Astrocyte (in vitro differentiated cells and primary cell): ENCODE measurements around the gene PLA2G4A. TPM values are rescaled to one million over a fixed set of nuclear protein-coding genes. Genes with fewer than 3 reads are reported as not detected.

ENCODE experiments used
- DNase-seq: peaks from one replicate; pipeline ENCODE4 v3.0.0-alpha.2; 2010; ENCODE audit warnings: low read depth
- FAIRE-seq: peaks from 2 replicates; lab custom pipeline; 2011; peaks lifted over from hg19 to GRCh38; lab: Jason Lieb, UNC
- H2AFZ ChIP-seq: 2 replicates; pipeline ENCODE4 v1.6.0; 2012; ENCODE audit warnings: low read depth, low read length, inconsistent platforms
- H3K27ac ChIP-seq: 2 replicates; pipeline ENCODE4 v1.5.1; 2011; ENCODE audit warnings: low read depth, low read length, inconsistent platforms
- H3K27me3 ChIP-seq: 2 replicates; pipeline ENCODE4 v1.6.0; 2011; ENCODE audit warnings: low read length, inconsistent platforms; ENCODE audit not compliant: insufficient read depth
- H3K36me3 ChIP-seq: 2 replicates; pipeline ENCODE4 v1.5.1; 2011; ENCODE audit warnings: low read length, inconsistent platforms; ENCODE audit not compliant: insufficient read depth
- H3K4me1 ChIP-seq: 2 replicates; pipeline ENCODE4 v1.5.1; 2011; ENCODE audit warnings: low read length, inconsistent platforms; ENCODE audit not compliant: insufficient read depth
- H3K4me2 ChIP-seq: 2 replicates; pipeline ENCODE4 v1.6.0; 2012; ENCODE audit warnings: low read length, inconsistent platforms
- H3K4me3 ChIP-seq: 2 replicates; pipeline ENCODE4 v1.5.1; 2011; ENCODE audit warnings: low read depth, mild to moderate bottlenecking, low read length, inconsistent platforms; ENCODE audit not compliant: insufficient read depth
- H3K79me2 ChIP-seq: 2 replicates; pipeline ENCODE4 v1.6.0; 2012; ENCODE audit warnings: mild to moderate bottlenecking, low read length, inconsistent platforms; ENCODE audit not compliant: insufficient read depth
- H3K9ac ChIP-seq: 2 replicates; pipeline ENCODE4 v1.6.0; 2012; ENCODE audit warnings: mild to moderate bottlenecking, low read length, inconsistent platforms
- H3K9me3 ChIP-seq: 2 replicates; pipeline ENCODE4 v1.5.1; 2012; ENCODE audit warnings: low read depth, mild to moderate bottlenecking, low read length, inconsistent platforms; ENCODE audit not compliant: insufficient read depth
- H4K20me1 ChIP-seq: 2 replicates; pipeline ENCODE4 v1.6.0; 2012; ENCODE audit warnings: low read length, inconsistent platforms; ENCODE audit not compliant: insufficient read depth
- H3K27ac Mint-ChIP-seq: one replicate; pipeline ENCODE4 v1.8.0; 2021; ENCODE audit warnings: mild to moderate bottlenecking, mixed read lengths; ENCODE audit not compliant: unreplicated experiment
- H3K27me3 Mint-ChIP-seq: one replicate; pipeline ENCODE4 v1.8.0; 2021; ENCODE audit warnings: low read depth, mixed read lengths; ENCODE audit not compliant: unreplicated experiment
- H3K36me3 Mint-ChIP-seq: one replicate; pipeline ENCODE4 v1.8.0; 2021; ENCODE audit warnings: low read depth, mixed read lengths; ENCODE audit not compliant: unreplicated experiment
- H3K4me1 Mint-ChIP-seq: one replicate; pipeline ENCODE4 v1.8.0; 2021; ENCODE audit warnings: low read depth, mixed read lengths; ENCODE audit not compliant: unreplicated experiment
- H3K4me3 Mint-ChIP-seq: one replicate; pipeline ENCODE4 v1.8.0; 2021; ENCODE audit warnings: mild to moderate bottlenecking, moderate library complexity, mixed read lengths; ENCODE audit not compliant: unreplicated experiment
- H3K9me3 Mint-ChIP-seq: one replicate; pipeline ENCODE4 v1.8.0; 2021; ENCODE audit warnings: mild to moderate bottlenecking, mixed read lengths; ENCODE audit not compliant: unreplicated experiment
- EZH2 ChIP-seq: IDR thresholded peaks from 2 replicates; pipeline ENCODE4 v1.6.1; 2012; ENCODE audit warnings: mild to moderate bottlenecking, low read length, inconsistent platforms; ENCODE audit not compliant: insufficient read depth
- total RNA-seq: library from RNA; stranded (reverse); gene quantifications from 2 replicates; pipeline ENCODE4 v1.2.1, GENCODE V29; 2021
- TF ChIP-seq, protein P1 (sequence below): IDR thresholded peaks from 2 replicates; pipeline ENCODE4 v1.5.1; 2011; ENCODE audit warnings: low read depth, mild to moderate bottlenecking, inconsistent platforms, low read length, moderate library complexity; ENCODE audit not compliant: insufficient read depth

PLA2G4A gene
- total RNA-seq, 1 donor from 2014 or later, result 1.4 TPM

DNA sequence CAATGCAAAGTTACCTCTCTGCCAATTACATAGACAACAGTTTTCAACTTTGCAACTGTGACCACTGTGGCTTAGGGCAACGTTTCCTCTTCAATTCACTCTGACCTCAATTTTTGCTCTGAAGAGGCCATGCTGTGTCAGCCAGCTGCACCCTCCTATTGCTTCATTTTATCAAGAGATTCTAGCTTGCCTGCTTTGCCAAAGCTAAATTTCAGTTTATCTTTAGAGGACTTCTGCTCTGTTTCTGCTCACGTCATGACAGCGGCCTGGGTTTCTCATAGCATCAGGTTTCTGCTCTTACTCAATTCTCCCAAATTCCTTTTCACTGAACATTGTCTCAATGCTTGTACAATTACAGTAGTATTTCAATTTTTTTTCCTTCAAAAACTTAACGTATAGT is 154.6 kb downstream of the PLA2G4A start:
- Histone ChIP-seq H4K20me1 (no peaks in the 10 kb centered on the region), H3K4me3 (no peak overlapping the region), H2AFZ (no peak overlapping the region), H3K9me3 (no peaks in the 10 kb centered on the region), H3K79me2 (no peaks in the 10 kb centered on the region), H3K27ac (no peak overlapping the region), H3K27me3 (no peaks in the 10 kb centered on the region), H3K4me2 (no peak overlapping the region), H3K4me1 (no peaks in the 10 kb centered on the region), H3K9ac (no peak overlapping the region), H3K36me3 (no peaks in the 10 kb centered on the region)
- FAIRE-seq (no peak), DNase-seq (peak; percentile 50)
- Mint-ChIP-seq H3K27ac (no peak overlapping the region), H3K27me3 (peaks cover 1% of the 10 kb centered on the region), H3K4me1 (no peaks in the 10 kb centered on the region), H3K9me3 (no peaks in the 10 kb centered on the region), H3K36me3 (no peaks in the 10 kb centered on the region), H3K4me3 (no peak overlapping the region)
- no peak for TF ChIP-seq EZH2
- TF ChIP-seq, protein P1, sequence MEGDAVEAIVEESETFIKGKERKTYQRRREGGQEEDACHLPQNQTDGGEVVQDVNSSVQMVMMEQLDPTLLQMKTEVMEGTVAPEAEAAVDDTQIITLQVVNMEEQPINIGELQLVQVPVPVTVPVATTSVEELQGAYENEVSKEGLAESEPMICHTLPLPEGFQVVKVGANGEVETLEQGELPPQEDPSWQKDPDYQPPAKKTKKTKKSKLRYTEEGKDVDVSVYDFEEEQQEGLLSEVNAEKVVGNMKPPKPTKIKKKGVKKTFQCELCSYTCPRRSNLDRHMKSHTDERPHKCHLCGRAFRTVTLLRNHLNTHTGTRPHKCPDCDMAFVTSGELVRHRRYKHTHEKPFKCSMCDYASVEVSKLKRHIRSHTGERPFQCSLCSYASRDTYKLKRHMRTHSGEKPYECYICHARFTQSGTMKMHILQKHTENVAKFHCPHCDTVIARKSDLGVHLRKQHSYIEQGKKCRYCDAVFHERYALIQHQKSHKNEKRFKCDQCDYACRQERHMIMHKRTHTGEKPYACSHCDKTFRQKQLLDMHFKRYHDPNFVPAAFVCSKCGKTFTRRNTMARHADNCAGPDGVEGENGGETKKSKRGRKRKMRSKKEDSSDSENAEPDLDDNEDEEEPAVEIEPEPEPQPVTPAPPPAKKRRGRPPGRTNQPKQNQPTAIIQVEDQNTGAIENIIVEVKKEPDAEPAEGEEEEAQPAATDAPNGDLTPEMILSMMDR, result no peak

DNA sequence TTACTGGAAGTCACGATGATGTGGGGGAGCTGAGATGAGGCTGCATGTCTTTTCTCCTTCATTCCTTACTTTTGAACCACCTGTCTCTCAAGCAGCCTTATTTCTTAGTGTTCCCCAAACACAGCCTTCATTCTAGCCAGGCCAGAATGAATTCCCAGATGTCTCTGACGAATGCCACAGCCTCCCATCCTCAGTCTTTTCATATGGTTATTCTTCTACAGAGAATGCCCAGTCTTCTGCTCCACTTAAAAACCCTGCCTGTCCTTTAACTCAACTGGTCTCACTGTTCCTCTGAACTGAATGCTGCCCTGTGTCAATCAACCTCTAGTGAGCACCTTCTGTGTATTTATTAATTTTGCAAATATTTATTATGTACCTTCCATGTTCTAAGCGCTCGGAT is 156.2 kb downstream of the PLA2G4A start:
- Mint-ChIP-seq H3K27ac (no peak overlapping the region), H3K9me3 (no peaks in the 10 kb centered on the region), H3K36me3 (no peaks in the 10 kb centered on the region), H3K27me3 (peaks cover 1% of the 10 kb centered on the region), H3K4me3 (no peak overlapping the region), H3K4me1 (no peaks in the 10 kb centered on the region)
- no peak for TF ChIP-seq EZH2
- TF ChIP-seq, protein P1, result no peak
- Histone ChIP-seq H4K20me1 (no peaks in the 10 kb centered on the region), H3K27ac (no peak overlapping the region), H3K36me3 (no peaks in the 10 kb centered on the region), H3K9me3 (no peaks in the 10 kb centered on the region), H3K27me3 (no peaks in the 10 kb centered on the region), H3K4me1 (no peaks in the 10 kb centered on the region), H2AFZ (no peak overlapping the region), H3K9ac (no peak overlapping the region), H3K4me2 (no peak overlapping the region), H3K79me2 (no peaks in the 10 kb centered on the region), H3K4me3 (no peak overlapping the region)
- FAIRE-seq, result no peak
- no peak for DNase-seq

- H2AFZ ChIP-seq, result no peak overlapping the region
- no peaks in the 10 kb centered on the region for H3K36me3 ChIP-seq
- no peak overlapping the region for H3K27ac ChIP-seq
- H3K4me3 Mint-ChIP-seq, result no peak overlapping the region
- H3K27me3 ChIP-seq, result no peaks in the 10 kb centered on the region
- TF ChIP-seq, protein P1, result peak; percentile 86
- no peak for TF ChIP-seq EZH2
- H3K4me1 ChIP-seq, result no peaks in the 10 kb centered on the region
- no peaks in the 10 kb centered on the region for H4K20me1 ChIP-seq
- DNase-seq (peak; percentile 36), FAIRE-seq (peak; percentile 98)
- H3K4me1 Mint-ChIP-seq, result no peaks in the 10 kb centered on the region
- H3K4me2 ChIP-seq, result no peak overlapping the region
- no peaks in the 10 kb centered on the region for H3K36me3 Mint-ChIP-seq
- H3K27ac Mint-ChIP-seq, result no peak overlapping the region
- no peak overlapping the region for H3K9ac ChIP-seq
- H3K9me3 Mint-ChIP-seq, result no peaks in the 10 kb centered on the region
- no peaks in the 10 kb centered on the region for H3K79me2 ChIP-seq
- H3K4me3 ChIP-seq, result no peak overlapping the region
- peaks cover 1% of the 10 kb centered on the region for H3K27me3 Mint-ChIP-seq
- H3K9me3 ChIP-seq, result no peaks in the 10 kb centered on the region
Measured at GRCh38 chr1:186985889-186986491, 157.2 kb downstream of the PLA2G4A start.
